HCT116 (cell line): Measurements from ENCODE around the gene POPDC3. TPM values are rescaled to one million over a fixed set of nuclear protein-coding genes. Genes with fewer than 3 reads are reported as not detected.
A peak's percentile ranks its signal among the peaks of the same experiment; 100 is the strongest.

ENCODE experiments used
- ATAC-seq: fragments of 200-7000 bp; cut with Tn5 transposase; 2 replicates; pipeline ENCODE4 v1.9.1; 2020; ENCODE audit warnings: mild to moderate bottlenecking, moderate library complexity
- BruUV-seq: library from RNA; stranded (reverse); fragments of 400-500 nt; replicated peaks from 2 replicates; lab custom pipeline; 2021; lab: Mats Ljungman, UMichigan
- CTCF ChIA-PET: fragments of 300-600 bp; sonication (Branson Sonifier 250); formaldehyde crosslinking; loops from one replicate; lab custom pipeline; 2021; ENCODE audit warnings: antibody characterized with exemption; lab: Charles Lee
- POLR2A ChIA-PET: fragments of 300-600, 350-600 bp; sonication (Branson Sonifier 250); formaldehyde crosslinking; loops from one replicate; lab custom pipeline; 2021; ENCODE audit warnings: antibody characterized with exemption; lab: Charles Lee
- RAD21 ChIA-PET, 2 experiments: fragments of 300-600 bp; sonication (Branson Sonifier 250); formaldehyde crosslinking; loops; one replicate each; lab custom pipeline; 2023; ENCODE audit warnings: low total read pairs in 2 of 2; ENCODE audit not compliant: uncharacterized antibody in 2 of 2, unreplicated experiment in 2 of 2, low non-redundant PET in 1 of 2; lab: Charles Lee
- DNase-seq: peaks from one replicate; pipeline ENCODE4 v3.0.0-alpha.2; 2010; ENCODE audit warnings: low read depth, low spot score
- H2AFZ ChIP-seq: fragments of 200-600 bp; shearing (Covaris generic), sonication (generic); 2 replicates; pipeline ENCODE4 v1.6.1; 2017; ENCODE audit warnings: low read depth, mixed run types, mixed read lengths, antibody characterized with exemption, low read length; ENCODE audit not compliant: poor library complexity, severe bottlenecking
- H3K27ac ChIP-seq: 2 replicates; pipeline ENCODE4 v1.5.1; 2012; ENCODE audit warnings: low read depth, low read length
- H3K27me3 ChIP-seq: fragments of 200-600 bp; sonication (generic); 2 replicates; pipeline ENCODE4 v1.6.1; 2016; ENCODE audit warnings: mixed run types, low read length, mixed read lengths; ENCODE audit not compliant: insufficient read depth
- H3K36me3 ChIP-seq, 2 experiments: fragments of 200-500 bp in 1 of 2; fragments of 200-600 bp in 1 of 2; sonication (Bioruptor generic) in 1 of 2; sonication (generic) in 1 of 2; 2 replicates each; pipeline versions ENCODE4 v1.5.1 to v1.6.1; 2014 to 2016; ENCODE audit warnings: low read length in 2 of 2, inconsistent platforms in 1 of 2, mixed read lengths in 1 of 2, mixed run types in 1 of 2; ENCODE audit not compliant: insufficient read depth in 2 of 2, control insufficient read depth in 1 of 2
- H3K4me1 ChIP-seq, 2 experiments: fragments of 200-600 bp in 1 of 2; sonication (generic) in 1 of 2; 2 replicates each; pipeline versions ENCODE4 v1.5.1 to v1.6.1; 2012 to 2017; ENCODE audit warnings: low read length in 2 of 2, inconsistent platforms in 1 of 2, mild to moderate bottlenecking in 1 of 2, mixed read lengths in 1 of 2, mixed run types in 1 of 2, moderate library complexity in 1 of 2; ENCODE audit not compliant: insufficient read depth in 2 of 2, control insufficient read depth in 1 of 2
- H3K4me2 ChIP-seq: fragments of 200-600 bp; sonication (generic); 2 replicates; pipeline ENCODE4 v1.6.1; 2017; ENCODE audit warnings: mixed run types, low read length, mixed read lengths
- H3K4me3 ChIP-seq, 2 experiments: fragments of 200-600 bp in 1 of 2; sonication (generic) in 1 of 2; replicated peaks in 1 of 2; 2 replicates each; pipeline ENCODE4 v1.5.1; 2011 to 2016; ENCODE audit warnings: low read length in 2 of 2, control low read depth in 1 of 2, low read depth in 1 of 2, mild to moderate bottlenecking in 1 of 2, mixed read lengths in 1 of 2, mixed run types in 1 of 2
- H3K79me2 ChIP-seq: fragments of 200-600 bp; sonication (generic); 2 replicates; pipeline ENCODE4 v1.6.1; 2017; ENCODE audit warnings: mild to moderate bottlenecking, mixed run types, low read length, moderate library complexity, mixed read lengths; ENCODE audit not compliant: insufficient read depth
- H3K9ac ChIP-seq: fragments of 200-600 bp; sonication (generic); 2 replicates; pipeline ENCODE4 v1.6.1; 2016; ENCODE audit warnings: low read length, mixed read lengths
- H3K9me2 ChIP-seq: fragments of 200-600 bp; sonication (generic), shearing (Covaris generic); 2 replicates; pipeline ENCODE4 v1.6.1; 2017; ENCODE audit warnings: mixed run types, mild to moderate bottlenecking, moderate library complexity; ENCODE audit not compliant: insufficient read depth
- H3K9me3 ChIP-seq, 2 experiments: fragments of 200-500 bp in 1 of 2; fragments of 200-600 bp in 1 of 2; sonication (Bioruptor generic) in 1 of 2; sonication (generic) in 1 of 2; 2 replicates each; pipeline ENCODE4 v1.6.1; 2014 to 2017; ENCODE audit warnings: low read length in 2 of 2, mixed read lengths in 2 of 2, inconsistent platforms in 1 of 2, low read depth in 1 of 2, mild to moderate bottlenecking in 1 of 2, mixed run types in 1 of 2, moderate library complexity in 1 of 2; ENCODE audit not compliant: control insufficient read depth in 1 of 2, insufficient read depth in 1 of 2
- H4K20me1 ChIP-seq: fragments of 200-600 bp; sonication (generic), shearing (Covaris generic); 2 replicates; pipeline ENCODE4 v1.6.1; 2017; ENCODE audit warnings: mixed run types, mild to moderate bottlenecking, moderate library complexity; ENCODE audit not compliant: insufficient read depth
- CBX3 ChIP-seq: IDR thresholded peaks from 2 replicates; pipeline ENCODE4 v1.6.1; 2012; ENCODE audit warnings: low read depth
- CTCF ChIP-seq, 3 experiments: fragments of 200-600 bp in 1 of 3; sonication (generic) in 1 of 3; IDR thresholded peaks in 2 of 3; conservative IDR thresholded peaks in 1 of 3; 2 replicates each; pipeline ENCODE4 v1.5.1; 2012 to 2017; ENCODE audit warnings: low read depth in 2 of 3, low read length in 2 of 3, antibody characterized with exemption in 1 of 3, borderline replicate concordance in 1 of 3, control low read depth in 1 of 3, mild to moderate bottlenecking in 1 of 3, mixed read lengths in 1 of 3, mixed run types in 1 of 3, moderate library complexity in 1 of 3; ENCODE audit not compliant: insufficient read depth in 1 of 3
- EGR1 ChIP-seq: IDR thresholded peaks from 2 replicates; pipeline ENCODE4 v1.6.1; 2012; ENCODE audit warnings: low read depth
- ELF1 ChIP-seq: IDR thresholded peaks from 2 replicates; pipeline ENCODE4 v1.6.1; 2012; ENCODE audit warnings: low read depth, borderline replicate concordance
- EZH2 ChIP-seq: fragments of 200-600 bp; sonication (generic); IDR thresholded peaks from 2 replicates; pipeline ENCODE4 v1.6.1; 2017; ENCODE audit warnings: antibody characterized with exemption, mixed run types
- EZH2phosphoT487 ChIP-seq: fragments of 200-600 bp; IDR thresholded peaks from 2 replicates; pipeline ENCODE4 v1.6.1; 2018; ENCODE audit warnings: antibody characterized with exemption, borderline replicate concordance
- FOSL1 ChIP-seq: IDR thresholded peaks from 2 replicates; pipeline ENCODE4 v1.6.1; 2012; ENCODE audit warnings: low read depth
- JUND ChIP-seq: IDR thresholded peaks from 2 replicates; pipeline ENCODE4 v1.6.1; 2012
- MAX ChIP-seq: IDR thresholded peaks from 2 replicates; pipeline ENCODE4 v1.6.1; 2012
- POLR2A ChIP-seq: IDR thresholded peaks from 2 replicates; pipeline ENCODE4 v1.7.0; 2011; ENCODE audit warnings: borderline replicate concordance; ENCODE audit not compliant: insufficient read depth, insufficient read length; ENCODE audit errors: extremely low read depth
- POLR2AphosphoS5 ChIP-seq: IDR thresholded peaks from 2 replicates; pipeline ENCODE4 v1.6.1; 2011; ENCODE audit warnings: mild to moderate bottlenecking, low read depth, low read length, moderate library complexity
- RAD21 ChIP-seq: IDR thresholded peaks from 2 replicates; pipeline ENCODE4 v1.6.1; 2012; ENCODE audit warnings: low read depth, mild to moderate bottlenecking
- SIN3A ChIP-seq: IDR thresholded peaks from 2 replicates; pipeline ENCODE4 v1.6.1; 2012; ENCODE audit warnings: low read depth
- SP1 ChIP-seq: IDR thresholded peaks from 2 replicates; pipeline ENCODE4 v1.6.1; 2012; ENCODE audit warnings: low read depth
- SRF ChIP-seq: IDR thresholded peaks from 2 replicates; pipeline ENCODE4 v1.6.1; 2012; ENCODE audit warnings: low read depth
- TCF7L2 ChIP-seq: IDR thresholded peaks from 2 replicates; pipeline ENCODE4 v1.7.0; 2011; ENCODE audit warnings: borderline replicate concordance, inconsistent platforms; ENCODE audit not compliant: insufficient read depth, insufficient read length; ENCODE audit errors: extremely low read depth
- ZBTB33 ChIP-seq: IDR thresholded peaks from 2 replicates; pipeline ENCODE4 v1.6.1; 2011; ENCODE audit warnings: mild to moderate bottlenecking, low read length, moderate library complexity; ENCODE audit not compliant: insufficient replicate concordance; ENCODE audit errors: extremely low read depth
- ZFX ChIP-seq: fragments of 450-650 bp; IDR thresholded peaks from 2 replicates; pipeline ENCODE4 v1.6.1; 2017
- ZNF274 ChIP-seq: fragments of 200-500 bp; sonication (Bioruptor generic); IDR thresholded peaks from 2 replicates; pipeline ENCODE4 v1.6.1; 2014; ENCODE audit warnings: mild to moderate bottlenecking, low read depth, low read length, inconsistent platforms
- intact Hi-C: fragments of 100-400 bp; cut with micrococcal nuclease; formaldehyde crosslinking; loops from 2 replicates; pipeline ENCODE4 v1.10.0; 2022
- total RNA-seq: library from RNA; stranded (reverse); gene quantifications from one replicate; pipeline ENCODE4 v1.2.1, GENCODE V29; 2021; ENCODE audit not compliant: unreplicated experiment

The POPDC3 gene
- total RNA-seq, 1 experiment from 2014 or later: 10.1 TPM

- Histone ChIP-seq H2AFZ (no peak overlapping the region), H3K4me1 (peaks cover 3 to 13% of the 10 kb centered on the region in 2 experiments; a peak in 3 of 4 replicates), H3K4me2 (peak overlapping the region; percentile 84), H4K20me1 (no peaks in the 10 kb centered on the region), H3K27ac (no peak overlapping the region), H3K9me2 (no peaks in the 10 kb centered on the region), H3K36me3 (no peaks in the 10 kb centered on the region), H3K9ac (no peak overlapping the region), H3K9me3 (no peaks in the 10 kb centered on the region), H3K4me3 (peak overlapping the region in 1 of 2 experiments; percentile 60; a peak in 2 of 4 replicates), H3K79me2 (no peaks in the 10 kb centered on the region), H3K27me3 (no peaks in the 10 kb centered on the region)
- no TSS peak for BruUV-seq
- POLR2A ChIA-PET: no interaction called here
- RAD21 ChIA-PET: no interaction called here
- no peak for DNase-seq
- TF ChIP-seq POLR2AphosphoS5 (no peak), EZH2 (no peak), MAX (no peak), EGR1 (no peak), JUND (no peak), ZNF274 (no peak), ZFX (no peak), RAD21 (no peak), ELF1 (no peak), CBX3 (no peak), SP1 (no peak), POLR2A (no peak), EZH2phosphoT487 (no peak), SIN3A (no peak), TCF7L2 (no peak), ZBTB33 (no peak), FOSL1 (no peak), CTCF (IDR thresholded peaks at IDR 0.05 in 2 of 3, conservative IDR thresholded peaks at IDR 0.05 in 1 of 3; ENCODE audit: borderline replicate concordance in 1 of 3, insufficient read depth in 1 of 3, low read depth in 2 of 3, low read length in 2 of 3) (no peak), SRF (no peak)
- ATAC-seq: no peak
- intact Hi-C loops: no loop called here
- CTCF ChIA-PET: no interaction called here
Observed at GRCh38 chr6:105135907-105136430, 43.8 kb downstream of the POPDC3 start.
